SK-N-SH (cell line): ENCODE data around the gene PLEKHF1. TPM values are rescaled to one million over a fixed set of nuclear protein-coding genes. Genes with fewer than 3 reads are reported as not detected.

Experiments
- CTCF ChIA-PET: fragments of 300-600, 350-600 bp; formaldehyde crosslinking; extraction: SDS; loops from one replicate; lab custom pipeline; 2021; lab: Yijun Ruan, JAX
- POLR2A ChIA-PET: fragments of 350-600 bp; sonication (Branson Sonifier 250); formaldehyde crosslinking; extraction: SDS; loops from one replicate; lab custom pipeline; 2020; ENCODE audit warnings: antibody characterized with exemption, inconsistent platforms; lab: Yijun Ruan, JAX
- DNase-seq: peaks from one replicate; pipeline ENCODE4 v3.0.0; 2012
- H2AFZ ChIP-seq: fragments of 200-600 bp; sonication (generic); 2 replicates; pipeline ENCODE4 v1.8.1; 2016; ENCODE audit warnings: antibody characterized with exemption, mild to moderate bottlenecking, low read depth
- H3F3A ChIP-seq: fragments of 200-600 bp; sonication (generic); replicated peaks from 2 replicates; pipeline ENCODE3; 2016; ENCODE audit warnings: antibody characterized with exemption, mild to moderate bottlenecking; ENCODE audit not compliant: insufficient read depth
- H3K27ac ChIP-seq, 2 experiments: fragments of 200-500 bp in 1 of 2; fragments of 200-600 bp in 1 of 2; sonication (Bioruptor generic) in 1 of 2; sonication (generic), shearing (Covaris generic) in 1 of 2; 2 replicates each; pipeline versions ENCODE4 v1.5.1 to v1.6.1; 2014 to 2016; ENCODE audit warnings: low read depth in 2 of 2, inconsistent platforms in 1 of 2, low read length in 1 of 2, mild to moderate bottlenecking in 1 of 2, mixed read lengths in 1 of 2
- H3K27me3 ChIP-seq: fragments of 200-600 bp; sonication (generic), shearing (Covaris generic); 2 replicates; pipeline ENCODE4 v1.6.1; 2016; ENCODE audit warnings: mixed run types; ENCODE audit not compliant: insufficient read depth
- H3K36me3 ChIP-seq, 2 experiments: fragments of 200-500 bp in 1 of 2; fragments of 200-600 bp in 1 of 2; sonication (Bioruptor generic) in 1 of 2; sonication (generic) in 1 of 2; replicated peaks in 1 of 2; 2 replicates each; pipeline versions ENCODE3 to v1.5.1; 2014 to 2016; ENCODE audit warnings: low read length in 1 of 2, mild to moderate bottlenecking in 1 of 2; ENCODE audit not compliant: insufficient read depth in 2 of 2, control insufficient read depth in 1 of 2
- H3K4me1 ChIP-seq, 2 experiments: fragments of 200-500 bp in 1 of 2; fragments of 200-600 bp in 1 of 2; sonication (Bioruptor generic) in 1 of 2; sonication (generic), shearing (Covaris generic) in 1 of 2; 2 replicates each; pipeline versions ENCODE4 v1.5.1 to v1.6.1; 2014 to 2016; ENCODE audit warnings: low read depth in 1 of 2, low read length in 1 of 2, mixed run types in 1 of 2; ENCODE audit not compliant: insufficient read depth in 2 of 2, control insufficient read depth in 1 of 2
- H3K4me2 ChIP-seq: fragments of 200-600 bp; sonication (generic), shearing (Covaris generic); 2 replicates; pipeline ENCODE4 v1.6.1; 2017; ENCODE audit warnings: mixed run types
- H3K4me3 ChIP-seq, 2 experiments: fragments of 200-500 bp in 1 of 2; fragments of 200-600 bp in 1 of 2; sonication (Bioruptor generic) in 1 of 2; sonication (generic), shearing (Covaris generic) in 1 of 2; 2 replicates each; pipeline versions ENCODE4 v1.5.1 to v1.8.1; 2014 to 2016; ENCODE audit warnings: low read depth in 2 of 2, inconsistent platforms in 1 of 2, low read length in 1 of 2, mild to moderate bottlenecking in 1 of 2, mixed read lengths in 1 of 2, moderate library complexity in 1 of 2
- H3K79me2 ChIP-seq: fragments of 200-600 bp; sonication (generic); 2 replicates; pipeline ENCODE4 v1.8.1; 2017; ENCODE audit warnings: mild to moderate bottlenecking; ENCODE audit not compliant: insufficient read depth
- H3K9ac ChIP-seq: fragments of 200-600 bp; sonication (generic); 2 replicates; pipeline ENCODE4 v1.6.1; 2017; ENCODE audit warnings: mixed run types
- H3K9me2 ChIP-seq: fragments of 200-600 bp; sonication (generic); 2 replicates; pipeline ENCODE4 v1.6.1; 2017; ENCODE audit warnings: mixed run types
- H3K9me3 ChIP-seq: fragments of 200-600 bp; sonication (generic); 2 replicates; pipeline ENCODE4 v1.6.1; 2017; ENCODE audit warnings: mixed run types, mild to moderate bottlenecking, moderate library complexity
- H4K20me1 ChIP-seq: fragments of 200-600 bp; sonication (generic); 2 replicates; pipeline ENCODE4 v1.6.1; 2017; ENCODE audit warnings: mild to moderate bottlenecking, mixed run types; ENCODE audit not compliant: insufficient read depth
- ELF1 ChIP-seq: IDR thresholded peaks from 2 replicates; pipeline ENCODE4 v1.4.0; 2012
- EZH2phosphoT487 ChIP-seq: fragments of 200-600 bp; sonication (generic); IDR thresholded peaks from 2 replicates; pipeline ENCODE4 v1.6.1; 2017; ENCODE audit warnings: low read depth, mixed run types, mild to moderate bottlenecking, antibody characterized with exemption, moderate library complexity, borderline replicate concordance
- FOSL2 ChIP-seq: IDR thresholded peaks from 2 replicates; pipeline ENCODE4 v1.4.0; 2012; ENCODE audit warnings: low read depth, mild to moderate bottlenecking, moderate library complexity, borderline replicate concordance
- GATA2 ChIP-seq: sonication (generic); formaldehyde crosslinking; IDR thresholded peaks from 2 replicates; pipeline ENCODE4 v1.5.0; 2020; ENCODE audit warnings: mild to moderate bottlenecking, missing genetic modification reagents
- JUND ChIP-seq: IDR thresholded peaks from 2 replicates; pipeline ENCODE4 v1.4.0; 2012
- MEF2A ChIP-seq: IDR thresholded peaks from 2 replicates; pipeline ENCODE4 v1.4.0; 2012; ENCODE audit warnings: low read depth, borderline replicate concordance
- MXI1 ChIP-seq: IDR thresholded peaks from 2 replicates; pipeline ENCODE4 v1.6.1; 2012; ENCODE audit warnings: mild to moderate bottlenecking, low read depth, low read length, improper control_type of control experiment
- NRF1 ChIP-seq: IDR thresholded peaks from 2 replicates; pipeline ENCODE4 v1.6.1; 2012; ENCODE audit warnings: low read depth, mild to moderate bottlenecking, low read length
- POLR2AphosphoS5 ChIP-seq: IDR thresholded peaks from 2 replicates; pipeline ENCODE4 v1.6.1; 2012; ENCODE audit warnings: low read depth, low read length
- RCOR1 ChIP-seq: fragments of 150-350 bp; IDR thresholded peaks from 2 replicates; pipeline ENCODE4 v1.6.1; 2017; ENCODE audit warnings: antibody characterized with exemption, low read length
- RXRA ChIP-seq: IDR thresholded peaks from 2 replicates; pipeline ENCODE4 v1.4.0; 2012; ENCODE audit warnings: low read depth, mild to moderate bottlenecking, borderline replicate concordance
- SIN3A ChIP-seq: IDR thresholded peaks from 2 replicates; pipeline ENCODE4 v1.6.1; 2012; ENCODE audit warnings: low read depth, mild to moderate bottlenecking, low read length, moderate library complexity, borderline replicate concordance
- TCF12 ChIP-seq: IDR thresholded peaks from 2 replicates; pipeline ENCODE4 v1.4.0; 2012
- TEAD4 ChIP-seq: IDR thresholded peaks from 2 replicates; pipeline ENCODE4 v1.4.0; 2012; ENCODE audit warnings: mild to moderate bottlenecking, borderline replicate concordance; ENCODE audit not compliant: insufficient read depth
- WGBS: methylation state at CpG from one replicate; pipeline ENCODE4 v1.1.6; 2017; ENCODE audit warnings: low lambda C conversion rate; 5-methylcytosine and 5-hydroxymethylcytosine counted together
- polyA plus RNA-seq, 3 experiments: library from polyadenylated mRNA; depleted of rRNA; stranded (reverse); fragments of >200 nt; gene quantifications; 2 replicates each; pipeline ENCODE4 v1.2.3, GENCODE V29; 2012
- TF ChIP-seq, protein P1 (sequence below): IDR thresholded peaks from 2 replicates; pipeline ENCODE4; 2012
- TF ChIP-seq, protein P2 (sequence below): IDR thresholded peaks from 2 replicates; pipeline ENCODE4 v1.4.0; 2012; ENCODE audit warnings: low read depth
- TF ChIP-seq, protein P3 (sequence below): IDR thresholded peaks from 2 replicates; pipeline ENCODE4 v1.4.0; 2012; ENCODE audit warnings: low read depth, borderline replicate concordance
- TF ChIP-seq, protein P4 (sequence below): fragments of 200-600 bp; sonication (generic); IDR thresholded peaks from 2 replicates; pipeline ENCODE4 v1.6.1; 2017; ENCODE audit warnings: antibody characterized with exemption, mild to moderate bottlenecking, moderate library complexity
- TF ChIP-seq, protein P5 (sequence below): fragments of 150-350 bp; IDR thresholded peaks from 2 replicates; pipeline ENCODE4 v1.6.1; 2017; ENCODE audit warnings: antibody characterized with exemption, low read length, low read depth, borderline replicate concordance
- TF ChIP-seq, protein P6 (sequence below): fragments of 150-350 bp; IDR thresholded peaks from 2 replicates; pipeline ENCODE4 v1.6.1; 2016; ENCODE audit warnings: mild to moderate bottlenecking, low read depth, low read length

The PLEKHF1 gene
- polyA plus RNA-seq, 1 of the 3 experiments (the other 2 are of a cell fraction), result 3.9 TPM

DNA sequence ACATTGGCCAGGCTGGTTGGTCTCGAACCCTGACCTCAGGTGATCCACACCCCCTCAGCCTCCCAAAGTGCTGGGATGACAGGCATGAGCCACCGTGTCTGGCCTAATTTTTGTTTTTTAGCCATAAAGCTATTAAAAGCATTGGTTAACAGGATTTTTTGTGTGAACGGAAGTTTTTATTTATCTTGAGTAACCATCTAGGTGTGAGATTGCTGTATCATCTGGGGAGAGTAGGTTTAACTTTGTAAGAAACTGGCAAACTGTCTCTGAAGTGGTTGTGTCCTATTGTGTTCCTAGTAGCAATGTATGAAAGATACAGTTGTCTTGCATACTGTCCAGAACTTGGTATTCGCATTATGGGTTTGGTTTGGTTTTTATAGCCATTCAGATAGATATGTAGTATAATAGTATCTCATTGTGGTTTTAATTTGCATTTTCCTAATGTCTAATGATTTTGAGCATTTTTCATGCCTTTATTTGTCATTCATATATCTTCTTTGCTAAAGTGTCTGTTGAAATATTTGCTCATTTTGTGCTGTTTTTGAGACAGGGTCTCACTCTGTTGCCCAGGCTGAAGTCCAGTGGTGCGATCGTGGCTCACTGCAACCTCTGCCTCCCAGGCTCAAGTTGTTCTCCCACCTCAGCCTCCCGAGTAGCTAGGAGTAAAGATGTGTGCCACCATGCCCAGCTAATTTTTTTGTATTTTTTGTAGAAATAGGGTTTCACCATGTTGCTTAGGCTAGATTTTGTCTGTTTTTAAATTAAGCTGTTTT, 13.5 kb upstream of the PLEKHF1 start:
- Histone ChIP-seq H3K79me2 (no peaks in the 10 kb centered on the region), H2AFZ (no peak overlapping the region), H3K27ac (no peak overlapping the region), H3K4me3 (no peak overlapping the region), H3K36me3 (no peaks in the 10 kb centered on the region), H3K9me2 (no peaks in the 10 kb centered on the region), H3K9me3 (no peaks in the 10 kb centered on the region), H3K9ac (no peak overlapping the region), H4K20me1 (no peaks in the 10 kb centered on the region), H3F3A (no peaks in the 10 kb centered on the region), H3K27me3 (peaks cover 9% of the 10 kb centered on the region; the same call in 1 of the 2 replicates), H3K4me1 (no peaks in the 10 kb centered on the region), H3K4me2 (no peak overlapping the region)
- 23% methylated on average over 7 of the region's 7 CpGs for WGBS
- TF ChIP-seq TEAD4 (no peak), RCOR1 (no peak), MEF2A (no peak), JUND (no peak), POLR2AphosphoS5 (no peak), GATA2 (CRISPR knock-in tag) (no peak), EZH2phosphoT487 (no peak), NRF1 (no peak), SIN3A (no peak), TCF12 (no peak), MXI1 (no peak), FOSL2 (no peak), RXRA (no peak), ELF1 (no peak)
- TF ChIP-seq, protein P1, sequence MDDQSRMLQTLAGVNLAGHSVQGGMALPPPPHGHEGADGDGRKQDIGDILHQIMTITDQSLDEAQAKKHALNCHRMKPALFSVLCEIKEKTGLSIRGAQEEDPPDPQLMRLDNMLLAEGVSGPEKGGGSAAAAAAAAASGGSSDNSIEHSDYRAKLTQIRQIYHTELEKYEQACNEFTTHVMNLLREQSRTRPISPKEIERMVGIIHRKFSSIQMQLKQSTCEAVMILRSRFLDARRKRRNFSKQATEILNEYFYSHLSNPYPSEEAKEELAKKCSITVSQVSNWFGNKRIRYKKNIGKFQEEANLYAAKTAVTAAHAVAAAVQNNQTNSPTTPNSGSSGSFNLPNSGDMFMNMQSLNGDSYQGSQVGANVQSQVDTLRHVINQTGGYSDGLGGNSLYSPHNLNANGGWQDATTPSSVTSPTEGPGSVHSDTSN, result no peak
- TF ChIP-seq, protein P2, sequence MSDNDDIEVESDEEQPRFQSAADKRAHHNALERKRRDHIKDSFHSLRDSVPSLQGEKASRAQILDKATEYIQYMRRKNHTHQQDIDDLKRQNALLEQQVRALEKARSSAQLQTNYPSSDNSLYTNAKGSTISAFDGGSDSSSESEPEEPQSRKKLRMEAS, result no peak
- TF ChIP-seq, protein P3, sequence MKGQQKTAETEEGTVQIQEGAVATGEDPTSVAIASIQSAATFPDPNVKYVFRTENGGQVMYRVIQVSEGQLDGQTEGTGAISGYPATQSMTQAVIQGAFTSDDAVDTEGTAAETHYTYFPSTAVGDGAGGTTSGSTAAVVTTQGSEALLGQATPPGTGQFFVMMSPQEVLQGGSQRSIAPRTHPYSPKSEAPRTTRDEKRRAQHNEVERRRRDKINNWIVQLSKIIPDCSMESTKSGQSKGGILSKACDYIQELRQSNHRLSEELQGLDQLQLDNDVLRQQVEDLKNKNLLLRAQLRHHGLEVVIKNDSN, result no peak
- TF ChIP-seq, protein P4, sequence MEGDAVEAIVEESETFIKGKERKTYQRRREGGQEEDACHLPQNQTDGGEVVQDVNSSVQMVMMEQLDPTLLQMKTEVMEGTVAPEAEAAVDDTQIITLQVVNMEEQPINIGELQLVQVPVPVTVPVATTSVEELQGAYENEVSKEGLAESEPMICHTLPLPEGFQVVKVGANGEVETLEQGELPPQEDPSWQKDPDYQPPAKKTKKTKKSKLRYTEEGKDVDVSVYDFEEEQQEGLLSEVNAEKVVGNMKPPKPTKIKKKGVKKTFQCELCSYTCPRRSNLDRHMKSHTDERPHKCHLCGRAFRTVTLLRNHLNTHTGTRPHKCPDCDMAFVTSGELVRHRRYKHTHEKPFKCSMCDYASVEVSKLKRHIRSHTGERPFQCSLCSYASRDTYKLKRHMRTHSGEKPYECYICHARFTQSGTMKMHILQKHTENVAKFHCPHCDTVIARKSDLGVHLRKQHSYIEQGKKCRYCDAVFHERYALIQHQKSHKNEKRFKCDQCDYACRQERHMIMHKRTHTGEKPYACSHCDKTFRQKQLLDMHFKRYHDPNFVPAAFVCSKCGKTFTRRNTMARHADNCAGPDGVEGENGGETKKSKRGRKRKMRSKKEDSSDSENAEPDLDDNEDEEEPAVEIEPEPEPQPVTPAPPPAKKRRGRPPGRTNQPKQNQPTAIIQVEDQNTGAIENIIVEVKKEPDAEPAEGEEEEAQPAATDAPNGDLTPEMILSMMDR, result no peak
- TF ChIP-seq, protein P5, sequence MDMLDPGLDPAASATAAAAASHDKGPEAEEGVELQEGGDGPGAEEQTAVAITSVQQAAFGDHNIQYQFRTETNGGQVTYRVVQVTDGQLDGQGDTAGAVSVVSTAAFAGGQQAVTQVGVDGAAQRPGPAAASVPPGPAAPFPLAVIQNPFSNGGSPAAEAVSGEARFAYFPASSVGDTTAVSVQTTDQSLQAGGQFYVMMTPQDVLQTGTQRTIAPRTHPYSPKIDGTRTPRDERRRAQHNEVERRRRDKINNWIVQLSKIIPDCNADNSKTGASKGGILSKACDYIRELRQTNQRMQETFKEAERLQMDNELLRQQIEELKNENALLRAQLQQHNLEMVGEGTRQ, result no peak
- TF ChIP-seq, protein P6, sequence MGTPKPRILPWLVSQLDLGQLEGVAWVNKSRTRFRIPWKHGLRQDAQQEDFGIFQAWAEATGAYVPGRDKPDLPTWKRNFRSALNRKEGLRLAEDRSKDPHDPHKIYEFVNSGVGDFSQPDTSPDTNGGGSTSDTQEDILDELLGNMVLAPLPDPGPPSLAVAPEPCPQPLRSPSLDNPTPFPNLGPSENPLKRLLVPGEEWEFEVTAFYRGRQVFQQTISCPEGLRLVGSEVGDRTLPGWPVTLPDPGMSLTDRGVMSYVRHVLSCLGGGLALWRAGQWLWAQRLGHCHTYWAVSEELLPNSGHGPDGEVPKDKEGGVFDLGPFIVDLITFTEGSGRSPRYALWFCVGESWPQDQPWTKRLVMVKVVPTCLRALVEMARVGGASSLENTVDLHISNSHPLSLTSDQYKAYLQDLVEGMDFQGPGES, result no peak
- CTCF ChIA-PET, result interaction anchor here (1.0 kb wide), 2 partner anchors 13 to 41 kb away, joined by 3 read pairs; partner anchors contain the start of gene PLEKHF1
- DNase-seq, result no peak
- POLR2A ChIA-PET, result no interaction called here
